GM23248 (cell line): Measurements from ENCODE around the gene PPP6R3. TPM values are rescaled to one million over a fixed set of nuclear protein-coding genes. Genes with fewer than 3 reads are reported as not detected.

Experiments used
- DNase-seq: peaks from one replicate; pipeline ENCODE4 v3.0.0-alpha.2; 2015
- H2AFZ ChIP-seq: fragments of 200-600 bp; sonication (generic); 2 replicates; pipeline ENCODE4 v1.6.1; 2016; ENCODE audit warnings: antibody characterized with exemption
- H3F3A ChIP-seq: fragments of 200-600 bp; sonication (generic); 2 replicates; pipeline ENCODE4 v1.6.1; 2016; ENCODE audit warnings: mild to moderate bottlenecking, antibody characterized with exemption, mixed run types; ENCODE audit not compliant: insufficient read depth
- H3K27ac ChIP-seq: fragments of 200-600 bp; sonication (generic); 2 replicates; pipeline ENCODE4 v1.5.1; 2016; ENCODE audit warnings: mild to moderate bottlenecking
- H3K27me3 ChIP-seq: fragments of 200-600 bp; sonication (generic); replicated peaks from 2 replicates; pipeline ENCODE4 v1.6.1; 2016; ENCODE audit warnings: mild to moderate bottlenecking; ENCODE audit not compliant: insufficient read depth
- H3K36me3 ChIP-seq: fragments of 200-600 bp; sonication (generic); 2 replicates; pipeline ENCODE4 v1.6.1; 2016; ENCODE audit warnings: low read depth, mild to moderate bottlenecking
- H3K4me1 ChIP-seq: fragments of 200-600 bp; sonication (generic); 2 replicates; pipeline ENCODE4 v1.6.1; 2016; ENCODE audit warnings: mild to moderate bottlenecking; ENCODE audit not compliant: insufficient read depth
- H3K4me2 ChIP-seq: fragments of 200-600 bp; sonication (generic); one replicate; pipeline ENCODE4 v1.6.1; 2016; ENCODE audit warnings: mild to moderate bottlenecking; ENCODE audit not compliant: unreplicated experiment
- H3K4me3 ChIP-seq: fragments of 200-600 bp; sonication (generic); 2 replicates; pipeline ENCODE4 v1.5.1; 2016; ENCODE audit warnings: mild to moderate bottlenecking
- H3K79me2 ChIP-seq: fragments of 200-600 bp; sonication (generic); 2 replicates; pipeline ENCODE4 v1.6.1; 2016; ENCODE audit warnings: mild to moderate bottlenecking; ENCODE audit not compliant: insufficient read depth
- H3K9ac ChIP-seq: fragments of 200-600 bp; sonication (generic); 2 replicates; pipeline ENCODE4 v1.6.1; 2016; ENCODE audit warnings: mild to moderate bottlenecking
- H3K9me2 ChIP-seq: fragments of 200-600 bp; sonication (generic); 2 replicates; pipeline ENCODE4 v1.6.1; 2016; ENCODE audit warnings: mixed run types, mild to moderate bottlenecking, moderate library complexity; ENCODE audit not compliant: insufficient read depth
- H3K9me3 ChIP-seq: fragments of 200-600 bp; sonication (generic); one replicate; pipeline ENCODE4 v1.6.1; 2017; ENCODE audit warnings: low read depth
- H4K20me1 ChIP-seq: fragments of 200-600 bp; sonication (generic); 2 replicates; pipeline ENCODE4 v1.6.0; 2016; ENCODE audit not compliant: insufficient read depth
- EZH2 ChIP-seq: fragments of 200-600 bp; sonication (generic); IDR thresholded peaks from 2 replicates; pipeline ENCODE4 v1.6.1; 2018; ENCODE audit warnings: antibody characterized with exemption, mild to moderate bottlenecking; ENCODE audit not compliant: insufficient read depth, poor library complexity, severe bottlenecking
- EZH2phosphoT487 ChIP-seq: fragments of 200-600 bp; sonication (generic); IDR thresholded peaks from 2 replicates; pipeline ENCODE4 v1.6.1; 2018; ENCODE audit warnings: antibody characterized with exemption, moderate library complexity, mild to moderate bottlenecking, low read depth; ENCODE audit not compliant: insufficient read depth
- WGBS, 2 experiments: methylation state at CpG; one replicate each; pipeline ENCODE4 v1.1.6; 2015 to 2017; ENCODE audit warnings: low lambda C conversion rate in 2 of 2, low coverage in 1 of 2; ENCODE audit errors: missing lambda C conversion rate in 2 of 2; 5-methylcytosine and 5-hydroxymethylcytosine counted together
- in situ Hi-C: fragments of 300-500 bp; cut with MboI; formaldehyde crosslinking; loops from 2 replicates; pipeline ENCODE4 v1.15.0; 2020
- polyA plus RNA-seq: library from polyadenylated mRNA; unstranded; fragments of >200 nt; fragmentation: Nextera tagmentation; extraction: Ambion mirVana; gene quantifications from 2 replicates; pipeline ENCODE4 v1.2.1, GENCODE V29; 2016
- total RNA-seq: library from RNA; depleted of rRNA; stranded (reverse); fragments of >200 nt; shearing (Covaris generic); gene quantifications from 2 replicates; pipeline ENCODE4 v1.2.3, GENCODE V29; 2014

PPP6R3 gene
- total and polyA plus RNA-seq, 2 experiments from 2014 or later: 47.5 to 96.0 TPM

GRCh38 chr11:68414496-68415221, 45.9 kb upstream of the PPP6R3 start:
- no peaks in the 10 kb centered on the region for H3K9me3 ChIP-seq
- H3K27me3 ChIP-seq: no peaks in the 10 kb centered on the region
- in situ Hi-C loops: no loop called here
- H3K4me3 ChIP-seq: no peak overlapping the region
- TF ChIP-seq EZH2 (no peak), EZH2phosphoT487 (no peak)
- H3K27ac ChIP-seq: no peak overlapping the region
- H3K79me2 ChIP-seq: no peaks in the 10 kb centered on the region
- WGBS, 2 experiments: 94% methylated on average over 19 of the region's 19 CpGs
- H3K4me1 ChIP-seq: peaks cover 4% of the 10 kb centered on the region; the same call in 1 of the 2 replicates
- H3K4me2 ChIP-seq: no peak overlapping the region
- no peak overlapping the region for H3K9ac ChIP-seq
- H2AFZ ChIP-seq: no peak overlapping the region
- no peaks in the 10 kb centered on the region for H4K20me1 ChIP-seq
- H3K9me2 ChIP-seq: no peaks in the 10 kb centered on the region
- H3K36me3 ChIP-seq: no peaks in the 10 kb centered on the region
- no peak for DNase-seq
- no peaks in the 10 kb centered on the region for H3F3A ChIP-seq

- H3K4me2 ChIP-seq: no peak overlapping the region
- DNase-seq: no peak
- H3K9ac ChIP-seq: no peak overlapping the region
- H3K27me3 ChIP-seq: no peaks in the 10 kb centered on the region
- no peak overlapping the region for H3K27ac ChIP-seq
- no peaks in the 10 kb centered on the region for H4K20me1 ChIP-seq
- in situ Hi-C loops: no loop called here
- no peaks in the 10 kb centered on the region for H3F3A ChIP-seq
- no peak overlapping the region for H3K4me3 ChIP-seq
- H3K9me2 ChIP-seq: no peaks in the 10 kb centered on the region
- WGBS, 2 experiments: 93 to 94% methylated on average over 22 of the region's 22 CpGs
- no peak overlapping the region for H2AFZ ChIP-seq
- H3K79me2 ChIP-seq: no peaks in the 10 kb centered on the region
- H3K9me3 ChIP-seq: no peaks in the 10 kb centered on the region
- H3K4me1 ChIP-seq: peaks cover 4% of the 10 kb centered on the region; the same call in 1 of the 2 replicates
- H3K36me3 ChIP-seq: no peaks in the 10 kb centered on the region
- TF ChIP-seq EZH2phosphoT487: no peak
- no peak for TF ChIP-seq EZH2
Measured at GRCh38 chr11:68416070-68416578, 44.4 kb upstream of the PPP6R3 start.

GRCh38 chr11:68418648-68419047, 41.9 kb upstream of the PPP6R3 start:
- in situ Hi-C loops: no loop called here
- WGBS, 2 experiments: 82 to 86% methylated on average over 6 of the region's 6 CpGs
- no peak for DNase-seq

GRCh38 chr11:68420171-68420570, 40.4 kb upstream of the PPP6R3 start:
- Histone ChIP-seq H4K20me1 (no peaks in the 10 kb centered on the region), H3F3A (no peaks in the 10 kb centered on the region), H3K4me3 (no peak overlapping the region), H3K36me3 (no peaks in the 10 kb centered on the region), H3K27ac (no peak overlapping the region), H3K9ac (no peak overlapping the region), H3K9me2 (no peaks in the 10 kb centered on the region), H3K27me3 (no peaks in the 10 kb centered on the region), H3K4me2 (no peak overlapping the region), H2AFZ (no peak overlapping the region), H3K9me3 (no peaks in the 10 kb centered on the region), H3K79me2 (no peaks in the 10 kb centered on the region), H3K4me1 (no peaks in the 10 kb centered on the region)
- 97 to 99% methylated on average over 7 of the region's 7 CpGs for WGBS, 2 experiments
- TF ChIP-seq EZH2: no peak
- TF ChIP-seq EZH2phosphoT487: no peak
- no peak for DNase-seq
- in situ Hi-C loops: no loop called here

More at GRCh38 chr11:68418648-68419047, 41.9 kb upstream of the PPP6R3 start:
- no peaks in the 10 kb centered on the region for H3K9me3 ChIP-seq
- no peaks in the 10 kb centered on the region for H3K79me2 ChIP-seq
- H3K9me2 ChIP-seq: no peaks in the 10 kb centered on the region
- H3K4me2 ChIP-seq: no peak overlapping the region
- no peak overlapping the region for H3K9ac ChIP-seq
- H3K4me1 ChIP-seq: no peaks in the 10 kb centered on the region
- H4K20me1 ChIP-seq: no peaks in the 10 kb centered on the region
- H2AFZ ChIP-seq: no peak overlapping the region
- H3K27me3 ChIP-seq: no peaks in the 10 kb centered on the region
- H3K36me3 ChIP-seq: no peaks in the 10 kb centered on the region
- no peak overlapping the region for H3K4me3 ChIP-seq
- TF ChIP-seq EZH2phosphoT487 (no peak), EZH2 (no peak)
- H3K27ac ChIP-seq: no peak overlapping the region
- H3F3A ChIP-seq: no peaks in the 10 kb centered on the region

- 89% methylated on average over 10 to 21 of the region's 21 CpGs for WGBS, 2 experiments
- Histone ChIP-seq H3K9me2 (no peaks in the 10 kb centered on the region), H3K9me3 (no peaks in the 10 kb centered on the region), H3K36me3 (no peaks in the 10 kb centered on the region), H2AFZ (no peak overlapping the region), H3K79me2 (no peaks in the 10 kb centered on the region), H3K4me2 (no peak overlapping the region), H3F3A (no peaks in the 10 kb centered on the region), H3K4me3 (no peak overlapping the region), H3K9ac (no peak overlapping the region), H3K4me1 (no peaks in the 10 kb centered on the region), H4K20me1 (no peaks in the 10 kb centered on the region), H3K27me3 (no peaks in the 10 kb centered on the region), H3K27ac (no peak overlapping the region)
- no peak for DNase-seq
- in situ Hi-C loops: no loop called here
- TF ChIP-seq EZH2phosphoT487 (no peak), EZH2 (no peak)
Measured at GRCh38 chr11:68423481-68423880, 37.1 kb upstream of the PPP6R3 start.
